SK-N-SH (cell line): Measurements from ENCODE around the gene CD68. TPM values are rescaled to one million over a fixed set of nuclear protein-coding genes. Genes with fewer than 3 reads are reported as not detected.

ENCODE experiments used
- CTCF ChIA-PET: fragments of 300-600, 350-600 bp; formaldehyde crosslinking; extraction: SDS; loops from one replicate; lab custom pipeline; 2021; lab: Yijun Ruan, JAX
- POLR2A ChIA-PET: fragments of 350-600 bp; sonication (Branson Sonifier 250); formaldehyde crosslinking; extraction: SDS; loops from one replicate; lab custom pipeline; 2020; ENCODE audit warnings: antibody characterized with exemption, inconsistent platforms; lab: Yijun Ruan, JAX
- DNase-seq: peaks from one replicate; pipeline ENCODE4 v3.0.0; 2012
- H2AFZ ChIP-seq: fragments of 200-600 bp; sonication (generic); 2 replicates; pipeline ENCODE4 v1.8.1; 2016; ENCODE audit warnings: antibody characterized with exemption, mild to moderate bottlenecking, low read depth
- H3F3A ChIP-seq: fragments of 200-600 bp; sonication (generic); replicated peaks from 2 replicates; pipeline ENCODE3; 2016; ENCODE audit warnings: antibody characterized with exemption, mild to moderate bottlenecking; ENCODE audit not compliant: insufficient read depth
- H3K27ac ChIP-seq, 2 experiments: fragments of 200-500 bp in 1 of 2; fragments of 200-600 bp in 1 of 2; sonication (Bioruptor generic) in 1 of 2; sonication (generic), shearing (Covaris generic) in 1 of 2; 2 replicates each; pipeline versions ENCODE4 v1.5.1 to v1.6.1; 2014 to 2016; ENCODE audit warnings: low read depth in 2 of 2, inconsistent platforms in 1 of 2, low read length in 1 of 2, mild to moderate bottlenecking in 1 of 2, mixed read lengths in 1 of 2
- H3K27me3 ChIP-seq: fragments of 200-600 bp; sonication (generic), shearing (Covaris generic); 2 replicates; pipeline ENCODE4 v1.6.1; 2016; ENCODE audit warnings: mixed run types; ENCODE audit not compliant: insufficient read depth
- H3K36me3 ChIP-seq, 2 experiments: fragments of 200-500 bp in 1 of 2; fragments of 200-600 bp in 1 of 2; sonication (Bioruptor generic) in 1 of 2; sonication (generic) in 1 of 2; replicated peaks in 1 of 2; 2 replicates each; pipeline versions ENCODE3 to v1.5.1; 2014 to 2016; ENCODE audit warnings: low read length in 1 of 2, mild to moderate bottlenecking in 1 of 2; ENCODE audit not compliant: insufficient read depth in 2 of 2, control insufficient read depth in 1 of 2
- H3K4me1 ChIP-seq, 2 experiments: fragments of 200-500 bp in 1 of 2; fragments of 200-600 bp in 1 of 2; sonication (Bioruptor generic) in 1 of 2; sonication (generic), shearing (Covaris generic) in 1 of 2; 2 replicates each; pipeline versions ENCODE4 v1.5.1 to v1.6.1; 2014 to 2016; ENCODE audit warnings: low read depth in 1 of 2, low read length in 1 of 2, mixed run types in 1 of 2; ENCODE audit not compliant: insufficient read depth in 2 of 2, control insufficient read depth in 1 of 2
- H3K4me2 ChIP-seq: fragments of 200-600 bp; sonication (generic), shearing (Covaris generic); 2 replicates; pipeline ENCODE4 v1.6.1; 2017; ENCODE audit warnings: mixed run types
- H3K4me3 ChIP-seq, 2 experiments: fragments of 200-500 bp in 1 of 2; fragments of 200-600 bp in 1 of 2; sonication (Bioruptor generic) in 1 of 2; sonication (generic), shearing (Covaris generic) in 1 of 2; 2 replicates each; pipeline versions ENCODE4 v1.5.1 to v1.8.1; 2014 to 2016; ENCODE audit warnings: low read depth in 2 of 2, inconsistent platforms in 1 of 2, low read length in 1 of 2, mild to moderate bottlenecking in 1 of 2, mixed read lengths in 1 of 2, moderate library complexity in 1 of 2
- H3K79me2 ChIP-seq: fragments of 200-600 bp; sonication (generic); 2 replicates; pipeline ENCODE4 v1.8.1; 2017; ENCODE audit warnings: mild to moderate bottlenecking; ENCODE audit not compliant: insufficient read depth
- H3K9ac ChIP-seq: fragments of 200-600 bp; sonication (generic); 2 replicates; pipeline ENCODE4 v1.6.1; 2017; ENCODE audit warnings: mixed run types
- H3K9me2 ChIP-seq: fragments of 200-600 bp; sonication (generic); 2 replicates; pipeline ENCODE4 v1.6.1; 2017; ENCODE audit warnings: mixed run types
- H3K9me3 ChIP-seq: fragments of 200-600 bp; sonication (generic); 2 replicates; pipeline ENCODE4 v1.6.1; 2017; ENCODE audit warnings: mixed run types, mild to moderate bottlenecking, moderate library complexity
- H4K20me1 ChIP-seq: fragments of 200-600 bp; sonication (generic); 2 replicates; pipeline ENCODE4 v1.6.1; 2017; ENCODE audit warnings: mild to moderate bottlenecking, mixed run types; ENCODE audit not compliant: insufficient read depth
- CHD2 ChIP-seq: fragments of 150-350 bp; IDR thresholded peaks from 2 replicates; pipeline ENCODE4 v1.6.1; 2018; ENCODE audit warnings: low read length; ENCODE audit not compliant: partially characterized antibody
- ELF1 ChIP-seq: IDR thresholded peaks from 2 replicates; pipeline ENCODE4 v1.4.0; 2012
- EP300 ChIP-seq, 2 experiments: IDR thresholded peaks; 2 replicates each; pipeline versions ENCODE4 v1.4.0 to v1.6.1; 2012; ENCODE audit warnings: borderline replicate concordance in 1 of 2, low read depth in 1 of 2, low read length in 1 of 2
- EZH2phosphoT487 ChIP-seq: fragments of 200-600 bp; sonication (generic); IDR thresholded peaks from 2 replicates; pipeline ENCODE4 v1.6.1; 2017; ENCODE audit warnings: low read depth, mixed run types, mild to moderate bottlenecking, antibody characterized with exemption, moderate library complexity, borderline replicate concordance
- FOSL2 ChIP-seq: IDR thresholded peaks from 2 replicates; pipeline ENCODE4 v1.4.0; 2012; ENCODE audit warnings: low read depth, mild to moderate bottlenecking, moderate library complexity, borderline replicate concordance
- FOXJ3 ChIP-seq: sonication (generic); formaldehyde crosslinking; IDR thresholded peaks from 2 replicates; pipeline ENCODE4 v1.5.1; 2020; ENCODE audit warnings: mild to moderate bottlenecking, missing genetic modification reagents
- GABPA ChIP-seq: IDR thresholded peaks from 2 replicates; pipeline ENCODE4 v1.4.0; 2012; ENCODE audit warnings: low read depth, mild to moderate bottlenecking
- MEF2A ChIP-seq: IDR thresholded peaks from 2 replicates; pipeline ENCODE4 v1.4.0; 2012; ENCODE audit warnings: low read depth, borderline replicate concordance
- NFIC ChIP-seq: IDR thresholded peaks from 2 replicates; pipeline ENCODE4 v1.4.0; 2012; ENCODE audit warnings: borderline replicate concordance
- NRF1 ChIP-seq: IDR thresholded peaks from 2 replicates; pipeline ENCODE4 v1.6.1; 2012; ENCODE audit warnings: low read depth, mild to moderate bottlenecking, low read length
- POLR2AphosphoS5 ChIP-seq: IDR thresholded peaks from 2 replicates; pipeline ENCODE4 v1.6.1; 2012; ENCODE audit warnings: low read depth, low read length
- RAD21 ChIP-seq: IDR thresholded peaks from 2 replicates; pipeline ENCODE4 v1.6.1; 2012; ENCODE audit warnings: mild to moderate bottlenecking, low read length
- RCOR1 ChIP-seq: fragments of 150-350 bp; IDR thresholded peaks from 2 replicates; pipeline ENCODE4 v1.6.1; 2017; ENCODE audit warnings: antibody characterized with exemption, low read length
- RFX5 ChIP-seq: IDR thresholded peaks from 2 replicates; pipeline ENCODE4 v1.6.1; 2012; ENCODE audit warnings: mild to moderate bottlenecking, improper control_type of control experiment, low read length
- SIN3A ChIP-seq: IDR thresholded peaks from 2 replicates; pipeline ENCODE4 v1.6.1; 2012; ENCODE audit warnings: low read depth, mild to moderate bottlenecking, low read length, moderate library complexity, borderline replicate concordance
- SMC3 ChIP-seq: IDR thresholded peaks from 2 replicates; pipeline ENCODE4 v1.6.1; 2012; ENCODE audit warnings: low read depth, low read length, improper control_type of control experiment
- TAF1 ChIP-seq: IDR thresholded peaks from 2 replicates; pipeline ENCODE4 v1.6.1; 2012; ENCODE audit warnings: low read depth, mild to moderate bottlenecking, low read length, moderate library complexity, borderline replicate concordance
- TEAD4 ChIP-seq: IDR thresholded peaks from 2 replicates; pipeline ENCODE4 v1.4.0; 2012; ENCODE audit warnings: mild to moderate bottlenecking, borderline replicate concordance; ENCODE audit not compliant: insufficient read depth
- WGBS: methylation state at CpG from one replicate; pipeline ENCODE4 v1.1.6; 2017; ENCODE audit warnings: low lambda C conversion rate; 5-methylcytosine and 5-hydroxymethylcytosine counted together
- polyA plus RNA-seq, 3 experiments: library from polyadenylated mRNA; depleted of rRNA; stranded (reverse); fragments of >200 nt; gene quantifications; 2 replicates each; pipeline ENCODE4 v1.2.3, GENCODE V29; 2012
- TF ChIP-seq, protein P1 (sequence below): IDR thresholded peaks from 2 replicates; pipeline ENCODE4 v1.4.0; 2012; ENCODE audit warnings: low read depth, borderline replicate concordance
- TF ChIP-seq, protein P2 (sequence below): IDR thresholded peaks from 2 replicates; pipeline ENCODE4 v1.4.0; 2012; ENCODE audit warnings: low read depth, borderline replicate concordance
- TF ChIP-seq, protein P3 (sequence below): fragments of 150-350 bp; IDR thresholded peaks from 2 replicates; pipeline ENCODE4 v1.6.1; 2016; ENCODE audit warnings: mild to moderate bottlenecking, low read depth, low read length
- TF ChIP-seq, protein P4 (sequence below): IDR thresholded peaks from 2 replicates; pipeline ENCODE4; 2012
- TF ChIP-seq, protein P5 (sequence below): IDR thresholded peaks from 2 replicates; pipeline ENCODE4 v1.4.0; 2012; ENCODE audit warnings: low read depth
- TF ChIP-seq, protein P6 (sequence below): fragments of 150-350 bp; IDR thresholded peaks from 2 replicates; pipeline ENCODE4 v1.6.1; 2017; ENCODE audit warnings: antibody characterized with exemption, low read length, low read depth, borderline replicate concordance
- TF ChIP-seq, protein P7 (sequence below): fragments of 200-600 bp; sonication (generic); IDR thresholded peaks from 2 replicates; pipeline ENCODE4 v1.6.1; 2017; ENCODE audit warnings: antibody characterized with exemption, mild to moderate bottlenecking, moderate library complexity

Gene CD68
- polyA plus RNA-seq, 1 of the 3 experiments (the other 2 are of a cell fraction), result 62.4 TPM

DNA sequence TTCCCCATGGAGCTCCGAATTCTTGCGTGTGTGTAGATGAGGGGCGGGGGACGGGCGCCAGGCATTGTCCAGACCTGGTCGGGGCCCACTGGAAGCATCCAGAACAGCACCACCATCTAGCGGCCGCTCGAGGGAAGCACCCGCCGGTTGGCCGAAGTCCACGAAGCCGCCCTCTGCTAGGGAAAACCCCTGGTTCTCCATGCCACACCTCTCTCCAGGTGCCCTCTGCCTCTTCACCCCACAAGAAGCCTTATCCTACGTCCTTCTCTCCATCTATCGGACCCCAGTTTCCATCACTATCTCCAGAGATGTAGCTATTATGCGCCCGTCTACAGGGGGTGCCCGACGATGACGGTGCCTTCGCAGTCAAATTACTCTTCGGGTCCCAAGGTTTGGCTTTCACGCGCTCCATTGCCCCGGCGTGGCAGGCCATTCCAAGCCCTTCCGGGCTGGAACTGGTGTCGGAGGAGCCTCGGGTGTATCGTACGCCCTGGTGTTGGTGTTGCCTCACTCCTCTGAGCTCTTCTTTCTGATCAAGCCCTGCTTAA, 18.3 kb upstream of the CD68 start:
- ChIA-PET POLR2A (interaction anchor here (0.7 to 2.7 kb wide), 6 partner anchors 12 to 205 kb away, joined by 3 to 7 read pairs (median 4); partner anchors contain the start of genes FGF11, MPDU1 and TNFSF12), CTCF (interaction anchor here (0.6 to 10.7 kb wide), 75 partner anchors 11 to 516 kb away, joined by 3 to 236 read pairs (median 5); partner anchors contain the start of genes ACAP1, CTDNEP1, GABARAP and KCTD11)
- Histone ChIP-seq H3K9ac (peak overlapping the region; percentile 93), H3K79me2 (peaks cover 44% of the 10 kb centered on the region), H3K4me3 (peak overlapping the region; percentile 88 to 90), H3K9me2 (no peaks in the 10 kb centered on the region), H3K4me1 (peaks cover 17 to 54% of the 10 kb centered on the region in 2 experiments), H3K36me3 (peaks cover 23 to 24% of the 10 kb centered on the region in 2 experiments), H3K27me3 (no peaks in the 10 kb centered on the region), H2AFZ (peak overlapping the region; percentile 85), H4K20me1 (no peaks in the 10 kb centered on the region), H3K27ac (peak overlapping the region; percentile 85 to 88), H3K4me2 (peak overlapping the region; percentile 92), H3F3A (peaks cover 8% of the 10 kb centered on the region), H3K9me3 (no peaks in the 10 kb centered on the region)
- DNase-seq, result peak; percentile 93
- 2% methylated on average over 31 of the region's 32 CpGs for WGBS
- TF ChIP-seq RAD21 (peak; percentile 84), TAF1 (0 out of 2 replicates have a peak, but pooled peaks have one; percentile 29), EZH2phosphoT487 (no peak), NRF1 (no peak), RFX5 (no peak), SMC3 (peak; percentile 70), FOSL2 (no peak), SIN3A (no peak), RCOR1 (no peak), TEAD4 (no peak), EP300 (IDR thresholded peaks at IDR 0.05; ENCODE audit: borderline replicate concordance in 1 of 2, low read depth in 1 of 2, low read length in 1 of 2) (no peak), ELF1 (no peak), FOXJ3 (CRISPR knock-in tag) (no peak), MEF2A (no peak), CHD2 (peak; percentile 40), GABPA (no peak), POLR2AphosphoS5 (no peak), NFIC (peak; percentile 70)
- TF ChIP-seq, protein P1, sequence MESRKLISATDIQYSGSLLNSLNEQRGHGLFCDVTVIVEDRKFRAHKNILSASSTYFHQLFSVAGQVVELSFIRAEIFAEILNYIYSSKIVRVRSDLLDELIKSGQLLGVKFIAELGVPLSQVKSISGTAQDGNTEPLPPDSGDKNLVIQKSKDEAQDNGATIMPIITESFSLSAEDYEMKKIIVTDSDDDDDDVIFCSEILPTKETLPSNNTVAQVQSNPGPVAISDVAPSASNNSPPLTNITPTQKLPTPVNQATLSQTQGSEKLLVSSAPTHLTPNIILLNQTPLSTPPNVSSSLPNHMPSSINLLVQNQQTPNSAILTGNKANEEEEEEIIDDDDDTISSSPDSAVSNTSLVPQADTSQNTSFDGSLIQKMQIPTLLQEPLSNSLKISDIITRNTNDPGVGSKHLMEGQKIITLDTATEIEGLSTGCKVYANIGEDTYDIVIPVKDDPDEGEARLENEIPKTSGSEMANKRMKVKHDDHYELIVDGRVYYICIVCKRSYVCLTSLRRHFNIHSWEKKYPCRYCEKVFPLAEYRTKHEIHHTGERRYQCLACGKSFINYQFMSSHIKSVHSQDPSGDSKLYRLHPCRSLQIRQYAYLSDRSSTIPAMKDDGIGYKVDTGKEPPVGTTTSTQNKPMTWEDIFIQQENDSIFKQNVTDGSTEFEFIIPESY, result no peak
- TF ChIP-seq, protein P2, sequence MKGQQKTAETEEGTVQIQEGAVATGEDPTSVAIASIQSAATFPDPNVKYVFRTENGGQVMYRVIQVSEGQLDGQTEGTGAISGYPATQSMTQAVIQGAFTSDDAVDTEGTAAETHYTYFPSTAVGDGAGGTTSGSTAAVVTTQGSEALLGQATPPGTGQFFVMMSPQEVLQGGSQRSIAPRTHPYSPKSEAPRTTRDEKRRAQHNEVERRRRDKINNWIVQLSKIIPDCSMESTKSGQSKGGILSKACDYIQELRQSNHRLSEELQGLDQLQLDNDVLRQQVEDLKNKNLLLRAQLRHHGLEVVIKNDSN, result no peak
- TF ChIP-seq, protein P3, sequence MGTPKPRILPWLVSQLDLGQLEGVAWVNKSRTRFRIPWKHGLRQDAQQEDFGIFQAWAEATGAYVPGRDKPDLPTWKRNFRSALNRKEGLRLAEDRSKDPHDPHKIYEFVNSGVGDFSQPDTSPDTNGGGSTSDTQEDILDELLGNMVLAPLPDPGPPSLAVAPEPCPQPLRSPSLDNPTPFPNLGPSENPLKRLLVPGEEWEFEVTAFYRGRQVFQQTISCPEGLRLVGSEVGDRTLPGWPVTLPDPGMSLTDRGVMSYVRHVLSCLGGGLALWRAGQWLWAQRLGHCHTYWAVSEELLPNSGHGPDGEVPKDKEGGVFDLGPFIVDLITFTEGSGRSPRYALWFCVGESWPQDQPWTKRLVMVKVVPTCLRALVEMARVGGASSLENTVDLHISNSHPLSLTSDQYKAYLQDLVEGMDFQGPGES, result no peak
- TF ChIP-seq, protein P4, sequence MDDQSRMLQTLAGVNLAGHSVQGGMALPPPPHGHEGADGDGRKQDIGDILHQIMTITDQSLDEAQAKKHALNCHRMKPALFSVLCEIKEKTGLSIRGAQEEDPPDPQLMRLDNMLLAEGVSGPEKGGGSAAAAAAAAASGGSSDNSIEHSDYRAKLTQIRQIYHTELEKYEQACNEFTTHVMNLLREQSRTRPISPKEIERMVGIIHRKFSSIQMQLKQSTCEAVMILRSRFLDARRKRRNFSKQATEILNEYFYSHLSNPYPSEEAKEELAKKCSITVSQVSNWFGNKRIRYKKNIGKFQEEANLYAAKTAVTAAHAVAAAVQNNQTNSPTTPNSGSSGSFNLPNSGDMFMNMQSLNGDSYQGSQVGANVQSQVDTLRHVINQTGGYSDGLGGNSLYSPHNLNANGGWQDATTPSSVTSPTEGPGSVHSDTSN, result no peak
- TF ChIP-seq, protein P5, sequence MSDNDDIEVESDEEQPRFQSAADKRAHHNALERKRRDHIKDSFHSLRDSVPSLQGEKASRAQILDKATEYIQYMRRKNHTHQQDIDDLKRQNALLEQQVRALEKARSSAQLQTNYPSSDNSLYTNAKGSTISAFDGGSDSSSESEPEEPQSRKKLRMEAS, result peak; percentile 59
- TF ChIP-seq, protein P6, sequence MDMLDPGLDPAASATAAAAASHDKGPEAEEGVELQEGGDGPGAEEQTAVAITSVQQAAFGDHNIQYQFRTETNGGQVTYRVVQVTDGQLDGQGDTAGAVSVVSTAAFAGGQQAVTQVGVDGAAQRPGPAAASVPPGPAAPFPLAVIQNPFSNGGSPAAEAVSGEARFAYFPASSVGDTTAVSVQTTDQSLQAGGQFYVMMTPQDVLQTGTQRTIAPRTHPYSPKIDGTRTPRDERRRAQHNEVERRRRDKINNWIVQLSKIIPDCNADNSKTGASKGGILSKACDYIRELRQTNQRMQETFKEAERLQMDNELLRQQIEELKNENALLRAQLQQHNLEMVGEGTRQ, result no peak
- TF ChIP-seq, protein P7, sequence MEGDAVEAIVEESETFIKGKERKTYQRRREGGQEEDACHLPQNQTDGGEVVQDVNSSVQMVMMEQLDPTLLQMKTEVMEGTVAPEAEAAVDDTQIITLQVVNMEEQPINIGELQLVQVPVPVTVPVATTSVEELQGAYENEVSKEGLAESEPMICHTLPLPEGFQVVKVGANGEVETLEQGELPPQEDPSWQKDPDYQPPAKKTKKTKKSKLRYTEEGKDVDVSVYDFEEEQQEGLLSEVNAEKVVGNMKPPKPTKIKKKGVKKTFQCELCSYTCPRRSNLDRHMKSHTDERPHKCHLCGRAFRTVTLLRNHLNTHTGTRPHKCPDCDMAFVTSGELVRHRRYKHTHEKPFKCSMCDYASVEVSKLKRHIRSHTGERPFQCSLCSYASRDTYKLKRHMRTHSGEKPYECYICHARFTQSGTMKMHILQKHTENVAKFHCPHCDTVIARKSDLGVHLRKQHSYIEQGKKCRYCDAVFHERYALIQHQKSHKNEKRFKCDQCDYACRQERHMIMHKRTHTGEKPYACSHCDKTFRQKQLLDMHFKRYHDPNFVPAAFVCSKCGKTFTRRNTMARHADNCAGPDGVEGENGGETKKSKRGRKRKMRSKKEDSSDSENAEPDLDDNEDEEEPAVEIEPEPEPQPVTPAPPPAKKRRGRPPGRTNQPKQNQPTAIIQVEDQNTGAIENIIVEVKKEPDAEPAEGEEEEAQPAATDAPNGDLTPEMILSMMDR, result peak; percentile 73
